Stomach (tissue), 4 donors: Measurements from ENCODE around the gene SRPX2.

ENCODE experiments used
- EP300 ChIP-seq: sonication (generic); formaldehyde crosslinking; IDR thresholded peaks from one replicate; pipeline ENCODE4 v1.6.1; 2017; ENCODE audit warnings: antibody characterized with exemption
- POLR2A ChIP-seq, 4 donors: fragments of 450-650 bp; IDR thresholded peaks; one replicate each; pipeline ENCODE4 v1.6.1; 2016; ENCODE audit warnings: antibody characterized with exemption in 4 of 4, control low read depth in 2 of 4, mild to moderate bottlenecking in 1 of 4, moderate library complexity in 1 of 4
- TF ChIP-seq, protein P1 (sequence below), 7 experiments: fragments of 450-650 bp in 4 of 7; fragments of 200-600 bp in 3 of 7; sonication (generic) in 3 of 7; IDR thresholded peaks; one replicate each; pipeline ENCODE4 v1.5.1; 2016 to 2019; ENCODE audit warnings: antibody characterized with exemption in 7 of 7, control low read depth in 2 of 7, mild to moderate bottlenecking in 1 of 7

DNA sequence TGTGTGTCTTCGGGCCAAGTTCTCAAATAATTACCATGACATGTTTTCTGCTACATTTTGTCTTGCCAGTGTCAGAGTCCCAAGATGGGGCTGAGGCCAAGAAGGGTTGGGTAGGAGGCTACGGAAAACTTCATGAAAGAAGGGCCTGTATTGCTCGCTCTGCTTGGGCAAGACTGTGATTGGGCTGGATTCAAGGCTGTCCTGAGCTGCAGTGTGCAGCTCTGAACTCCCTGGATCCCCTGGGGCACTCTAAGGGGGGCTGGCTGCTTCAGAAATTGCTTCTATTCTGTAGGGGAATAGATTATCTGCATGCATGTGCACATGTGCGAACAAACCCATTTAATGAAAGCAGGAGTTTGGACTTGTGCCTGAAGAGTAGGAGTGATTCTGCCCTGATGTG lies 21.0 kb upstream of the SRPX2 start:
- TF ChIP-seq EP300 (no peak), POLR2A (IDR thresholded peaks at IDR 0.05) (no peak)
- TF ChIP-seq, protein P1, sequence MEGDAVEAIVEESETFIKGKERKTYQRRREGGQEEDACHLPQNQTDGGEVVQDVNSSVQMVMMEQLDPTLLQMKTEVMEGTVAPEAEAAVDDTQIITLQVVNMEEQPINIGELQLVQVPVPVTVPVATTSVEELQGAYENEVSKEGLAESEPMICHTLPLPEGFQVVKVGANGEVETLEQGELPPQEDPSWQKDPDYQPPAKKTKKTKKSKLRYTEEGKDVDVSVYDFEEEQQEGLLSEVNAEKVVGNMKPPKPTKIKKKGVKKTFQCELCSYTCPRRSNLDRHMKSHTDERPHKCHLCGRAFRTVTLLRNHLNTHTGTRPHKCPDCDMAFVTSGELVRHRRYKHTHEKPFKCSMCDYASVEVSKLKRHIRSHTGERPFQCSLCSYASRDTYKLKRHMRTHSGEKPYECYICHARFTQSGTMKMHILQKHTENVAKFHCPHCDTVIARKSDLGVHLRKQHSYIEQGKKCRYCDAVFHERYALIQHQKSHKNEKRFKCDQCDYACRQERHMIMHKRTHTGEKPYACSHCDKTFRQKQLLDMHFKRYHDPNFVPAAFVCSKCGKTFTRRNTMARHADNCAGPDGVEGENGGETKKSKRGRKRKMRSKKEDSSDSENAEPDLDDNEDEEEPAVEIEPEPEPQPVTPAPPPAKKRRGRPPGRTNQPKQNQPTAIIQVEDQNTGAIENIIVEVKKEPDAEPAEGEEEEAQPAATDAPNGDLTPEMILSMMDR (IDR thresholded peaks at IDR 0.05): no peak
